Stimulated activated CD4-positive, alpha-beta T cell treated with anti-CD3 and anti-CD28 coated beads, Interleukin-15, amount 100 ng/mL, for 1 hour (primary cell): ENCODE data around the gene ALDOA.
A peak's percentile ranks its signal among the peaks of the same experiment; 100 is the strongest.

ENCODE experiments used
- DNase-seq, 2 donors: peaks; one replicate each; pipeline ENCODE4 v3.0.0-alpha.2; 2020; ENCODE audit warnings: low read depth in 1 of 2, low spot score in 1 of 2

Gene ALDOA

GRCh38 chr16:30068750-30069610 lies 3.4 kb downstream of the ALDOA start:
- peak; percentile 32 to 34 for DNase-seq

- DNase-seq: no peak
Measured at GRCh38 chr16:30069611-30070462, 4.3 kb downstream of the ALDOA start.

GRCh38 chr16:30070490-30070889 lies 4.9 kb downstream of the ALDOA start:
- no peak for DNase-seq

GRCh38 chr16:30075503-30076275 lies 10.1 kb downstream of the ALDOA start, which contains the start of gene PPP4C:
Gene PPP4C, plus strand, starts transcription at chr16:30075994. Its CDS starts 384 bp downstream, at chr16:30076378.
- DNase-seq: peak; percentile 70 to 87

GRCh38 chr16:30076276-30076791 lies 10.8 kb downstream of the ALDOA start:
- no peak for DNase-seq

GRCh38 chr16:30077656-30078055 lies 12.1 kb downstream of the ALDOA start:
- DNase-seq: no peak

- no peak for DNase-seq
Measured at GRCh38 chr16:30078744-30079143, 13.2 kb downstream of the ALDOA start.

- no peak for DNase-seq
Measured at GRCh38 chr16:30079480-30079879, 13.9 kb downstream of the ALDOA start.

- DNase-seq: no peak
Measured at GRCh38 chr16:30082545-30083090, 17.1 kb downstream of the ALDOA start.

- no peak for DNase-seq
Measured at GRCh38 chr16:30083216-30084055, 17.9 kb downstream of the ALDOA start.

- no peak for DNase-seq
Measured at GRCh38 chr16:30084096-30084815, 18.7 kb downstream of the ALDOA start.

GRCh38 chr16:30084816-30085159 lies 19.2 kb downstream of the ALDOA start:
- DNase-seq: no peak

GRCh38 chr16:30085247-30085646 lies 19.7 kb downstream of the ALDOA start:
- DNase-seq: no peak

- no peak for DNase-seq
Measured at GRCh38 chr16:30085820-30086219, 20.3 kb downstream of the ALDOA start.

GRCh38 chr16:30086291-30087140 lies 21.0 kb downstream of the ALDOA start:
- DNase-seq: no peak

- DNase-seq: no peak
Measured at GRCh38 chr16:30087181-30087898, 21.8 kb downstream of the ALDOA start.

- no peak for DNase-seq
Measured at GRCh38 chr16:30088237-30088831, 22.8 kb downstream of the ALDOA start.
